Parathyroid adenoma (tissue), 2 donors: Measurements from ENCODE around the gene RSBN1.
"Not testable (repeated sequence)": the region's sequence is repeated elsewhere in the genome, so short reads cannot be mapped to it uniquely, and the experiment has no call there.

Source experiments
- H2AFZ ChIP-seq: fragments of 300-600 bp; sonication (generic); one replicate; pipeline ENCODE4 v1.7.0; 2017; ENCODE audit warnings: antibody characterized with exemption, mild to moderate bottlenecking
- H3K27ac ChIP-seq: fragments of 300-600 bp; sonication (generic); one replicate; pipeline ENCODE4 v1.7.0; 2017
- H3K27me3 ChIP-seq: fragments of 300-600 bp; sonication (generic); one replicate; pipeline ENCODE4 v1.7.0; 2017; ENCODE audit warnings: low read length; ENCODE audit not compliant: control insufficient read depth, insufficient read depth
- H3K36me3 ChIP-seq: fragments of 300-600 bp; sonication (generic); one replicate; pipeline ENCODE4 v1.7.0; 2017; ENCODE audit warnings: low read length; ENCODE audit not compliant: control insufficient read depth, insufficient read depth
- H3K4me1 ChIP-seq: fragments of 300-600 bp; sonication (generic); one replicate; pipeline ENCODE4 v1.7.0; 2017; ENCODE audit warnings: control low read depth
- H3K4me2 ChIP-seq: fragments of 300-600 bp; sonication (generic); one replicate; pipeline ENCODE4 v1.7.0; 2017; ENCODE audit warnings: low read length
- H3K4me3 ChIP-seq: fragments of 300-600 bp; sonication (generic); one replicate; pipeline ENCODE4 v1.7.0; 2017; ENCODE audit warnings: low read depth, low read length
- H3K79me2 ChIP-seq: fragments of 300-600 bp; sonication (generic); one replicate; pipeline ENCODE4 v1.7.0; 2017; ENCODE audit warnings: control low read depth
- H3K9ac ChIP-seq: fragments of 300-600 bp; sonication (generic); one replicate; pipeline ENCODE4 v1.7.0; 2017; ENCODE audit warnings: mild to moderate bottlenecking
- H3K9me3 ChIP-seq: fragments of 300-600 bp; sonication (generic); one replicate; pipeline ENCODE4 v1.7.0; 2017; ENCODE audit warnings: low read length; ENCODE audit not compliant: control insufficient read depth
- TF ChIP-seq, protein P1 (sequence below): fragments of 300-600 bp; sonication (generic); IDR thresholded peaks from one replicate; pipeline ENCODE4 v1.7.0; 2017; ENCODE audit warnings: antibody characterized with exemption, mild to moderate bottlenecking
- donor health status: primary hyperparathyroidism.

Gene RSBN1

DNA sequence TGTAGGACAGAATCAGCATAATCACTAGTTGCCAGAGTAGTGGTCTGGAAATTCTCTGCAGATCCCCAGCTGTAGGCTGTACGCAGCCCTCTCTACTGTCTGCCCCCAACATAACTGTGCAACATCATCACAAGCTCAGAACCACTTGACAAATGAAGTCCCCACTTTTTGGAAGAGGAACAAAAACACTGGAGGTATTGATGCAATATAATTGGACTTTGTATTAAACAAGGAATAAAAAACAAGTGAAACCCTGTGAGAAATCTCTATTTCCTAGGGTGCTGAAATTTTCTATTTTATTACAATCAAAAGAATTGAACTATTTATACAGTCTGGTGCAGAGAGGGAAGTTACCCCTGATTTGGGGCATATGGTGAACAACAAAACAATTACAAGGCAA is 68.2 kb downstream of the RSBN1 start:
- H3K36me3 ChIP-seq: no peaks in the 10 kb centered on the region
- H3K79me2 ChIP-seq: no peaks in the 10 kb centered on the region
- no peaks in the 10 kb centered on the region for H3K4me1 ChIP-seq
- H3K4me3 ChIP-seq: no peak overlapping the region
- H3K9me3 ChIP-seq: no peaks in the 10 kb centered on the region
- H3K9ac ChIP-seq: no peak overlapping the region
- no peaks in the 10 kb centered on the region for H3K27me3 ChIP-seq
- no peak overlapping the region for H3K4me2 ChIP-seq
- no peak overlapping the region for H2AFZ ChIP-seq
- TF ChIP-seq, protein P1, sequence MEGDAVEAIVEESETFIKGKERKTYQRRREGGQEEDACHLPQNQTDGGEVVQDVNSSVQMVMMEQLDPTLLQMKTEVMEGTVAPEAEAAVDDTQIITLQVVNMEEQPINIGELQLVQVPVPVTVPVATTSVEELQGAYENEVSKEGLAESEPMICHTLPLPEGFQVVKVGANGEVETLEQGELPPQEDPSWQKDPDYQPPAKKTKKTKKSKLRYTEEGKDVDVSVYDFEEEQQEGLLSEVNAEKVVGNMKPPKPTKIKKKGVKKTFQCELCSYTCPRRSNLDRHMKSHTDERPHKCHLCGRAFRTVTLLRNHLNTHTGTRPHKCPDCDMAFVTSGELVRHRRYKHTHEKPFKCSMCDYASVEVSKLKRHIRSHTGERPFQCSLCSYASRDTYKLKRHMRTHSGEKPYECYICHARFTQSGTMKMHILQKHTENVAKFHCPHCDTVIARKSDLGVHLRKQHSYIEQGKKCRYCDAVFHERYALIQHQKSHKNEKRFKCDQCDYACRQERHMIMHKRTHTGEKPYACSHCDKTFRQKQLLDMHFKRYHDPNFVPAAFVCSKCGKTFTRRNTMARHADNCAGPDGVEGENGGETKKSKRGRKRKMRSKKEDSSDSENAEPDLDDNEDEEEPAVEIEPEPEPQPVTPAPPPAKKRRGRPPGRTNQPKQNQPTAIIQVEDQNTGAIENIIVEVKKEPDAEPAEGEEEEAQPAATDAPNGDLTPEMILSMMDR: no peak
- H3K27ac ChIP-seq: no peak overlapping the region

DNA sequence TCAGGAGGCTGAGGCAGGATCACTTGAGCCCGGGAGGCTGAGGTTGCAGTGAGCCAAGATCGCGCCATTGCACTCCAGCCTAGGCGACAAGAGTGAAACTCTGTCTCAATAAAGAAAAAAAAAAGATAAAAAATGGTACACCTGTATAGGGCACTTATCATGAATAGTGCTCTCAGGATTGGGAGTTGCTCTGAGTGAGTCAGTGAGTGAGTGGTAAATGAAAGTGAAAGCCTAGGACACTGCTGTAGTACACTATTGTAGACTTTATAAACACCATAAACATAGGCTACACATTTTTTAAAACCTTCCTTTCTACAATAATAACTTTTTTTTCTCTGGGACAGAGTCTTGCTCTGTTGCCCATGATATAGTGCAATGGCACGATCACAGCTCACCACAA is 69.8 kb downstream of the RSBN1 start:
- no peaks in the 10 kb centered on the region for H3K79me2 ChIP-seq
- H3K4me2 ChIP-seq: no peak overlapping the region
- H3K9me3 ChIP-seq: no peaks in the 10 kb centered on the region
- no peaks in the 10 kb centered on the region for H3K27me3 ChIP-seq
- no peaks in the 10 kb centered on the region for H3K4me1 ChIP-seq
- H3K36me3 ChIP-seq: no peaks in the 10 kb centered on the region
- H3K4me3 ChIP-seq: no peak overlapping the region
- no peak overlapping the region for H2AFZ ChIP-seq
- H3K27ac ChIP-seq: no peak overlapping the region
- no peak overlapping the region for H3K9ac ChIP-seq
- TF ChIP-seq, protein P1: no peak

DNA sequence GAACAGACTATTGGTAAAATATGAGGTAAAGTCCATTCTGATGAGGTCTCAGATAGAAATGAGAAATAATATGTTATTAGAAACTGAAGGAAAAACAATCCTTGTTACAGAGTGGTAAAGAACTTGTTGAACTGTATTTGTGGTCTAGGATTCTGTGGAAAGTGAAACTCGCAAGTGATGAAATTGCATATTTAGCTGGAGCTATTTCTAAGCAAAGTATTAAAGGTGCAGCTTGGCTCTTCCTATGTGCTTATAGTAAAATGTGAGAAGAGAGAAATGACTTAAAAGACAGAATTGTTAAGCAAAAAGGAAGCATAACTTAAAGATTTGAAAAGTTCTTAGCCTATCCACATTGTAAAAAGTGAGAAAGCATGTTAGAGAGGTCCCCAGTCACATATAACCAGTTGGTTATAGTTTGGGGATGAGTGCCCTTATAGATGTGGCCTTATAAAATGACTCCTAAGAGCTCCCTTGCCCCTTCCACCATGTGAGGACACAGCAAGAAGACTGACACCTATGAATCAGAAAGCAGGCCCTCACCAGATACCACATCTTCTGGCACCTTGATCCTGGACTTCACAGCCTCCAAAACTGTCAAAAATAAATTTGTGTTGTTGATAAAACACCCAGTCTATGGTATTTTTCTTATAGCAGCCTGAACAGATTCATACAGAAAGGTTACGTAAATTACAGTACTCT is 77.8 kb downstream of the RSBN1 start:
- Histone ChIP-seq H3K4me2 (no peak overlapping the region), H3K9me3 (no peaks in the 10 kb centered on the region), H3K36me3 (no peaks in the 10 kb centered on the region), H3K79me2 (no peaks in the 10 kb centered on the region), H3K4me1 (no peaks in the 10 kb centered on the region), H2AFZ (no peak overlapping the region), H3K27me3 (no peaks in the 10 kb centered on the region), H3K9ac (no peak overlapping the region), H3K4me3 (no peak overlapping the region), H3K27ac (no peak overlapping the region)
- TF ChIP-seq, protein P1: no peak

DNA sequence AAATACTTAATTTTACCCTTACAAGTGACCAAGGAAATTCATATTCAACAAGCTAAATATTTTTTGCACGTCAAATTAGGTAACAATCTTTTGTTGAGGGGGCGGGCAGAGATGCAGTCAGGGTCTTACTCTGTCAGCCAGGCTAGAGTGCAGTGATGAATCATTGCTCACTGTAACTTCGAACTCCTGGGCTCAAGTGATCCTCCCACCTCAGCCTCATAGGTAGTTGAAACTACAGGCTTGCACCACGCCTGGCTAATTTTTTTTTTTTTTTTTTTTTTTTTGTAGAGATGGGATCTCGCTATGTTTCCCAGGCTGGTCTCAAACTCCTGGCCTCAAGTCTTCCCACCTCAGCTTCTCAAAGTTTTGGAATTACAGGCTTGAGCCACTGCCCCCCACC is 79.5 kb downstream of the RSBN1 start:
- H3K9ac ChIP-seq: no peak overlapping the region
- no peaks in the 10 kb centered on the region for H3K4me1 ChIP-seq
- no peaks in the 10 kb centered on the region for H3K79me2 ChIP-seq
- no peak overlapping the region for H3K27ac ChIP-seq
- H3K4me3 ChIP-seq: no peak overlapping the region
- no peaks in the 10 kb centered on the region for H3K9me3 ChIP-seq
- H3K4me2 ChIP-seq: no peak overlapping the region
- H2AFZ ChIP-seq: no peak overlapping the region
- TF ChIP-seq, protein P1: no peak
- H3K36me3 ChIP-seq: no peaks in the 10 kb centered on the region
- H3K27me3 ChIP-seq: no peaks in the 10 kb centered on the region

DNA sequence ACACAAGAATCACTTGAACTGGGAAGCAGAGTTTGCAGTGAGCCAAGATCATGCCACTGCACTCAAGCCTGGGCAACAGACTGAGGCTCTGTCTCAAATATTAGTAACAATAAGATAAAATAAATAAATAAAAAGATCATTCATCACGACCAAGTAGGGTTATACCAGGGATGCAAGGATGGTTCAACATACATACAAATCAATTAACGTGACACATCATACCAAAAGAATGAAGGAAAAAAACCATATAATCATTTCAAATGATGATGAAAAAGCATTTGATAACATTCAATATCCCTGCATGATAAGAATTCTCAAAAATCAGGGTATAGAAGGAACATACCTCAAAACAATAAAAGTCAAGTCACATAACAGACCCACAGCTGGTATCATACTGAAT is 91.3 kb downstream of the RSBN1 start:
- Histone ChIP-seq H3K36me3 (no peaks in the 10 kb centered on the region), H3K27ac (no peak overlapping the region), H3K79me2 (no peaks in the 10 kb centered on the region), H3K4me1 (no peaks in the 10 kb centered on the region), H3K27me3 (no peaks in the 10 kb centered on the region), H3K4me2 (no peak overlapping the region), H2AFZ (no peak overlapping the region), H3K4me3 (no peak overlapping the region), H3K9ac (no peak overlapping the region), H3K9me3 (no peaks in the 10 kb centered on the region)
- TF ChIP-seq, protein P1: no peak

DNA sequence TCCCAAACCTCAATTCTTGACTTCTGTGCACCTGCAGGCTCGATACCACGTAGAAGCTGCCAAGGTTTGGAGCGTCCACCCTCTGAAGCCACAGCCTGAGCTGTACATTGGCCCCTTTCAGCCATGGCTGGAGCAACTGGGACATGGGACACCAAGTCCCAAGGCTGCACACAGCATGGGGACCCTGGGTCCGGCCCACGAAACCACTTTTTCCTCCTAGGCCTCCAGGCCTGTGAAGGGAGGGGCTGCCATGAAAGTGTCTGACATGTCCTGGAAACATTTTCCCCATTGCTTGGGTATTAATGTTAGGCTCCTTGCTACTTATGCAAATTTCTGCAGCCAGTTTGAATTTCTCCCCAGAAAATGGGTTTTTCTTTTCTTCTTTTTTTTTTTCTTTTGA is 93.7 kb downstream of the RSBN1 start:
- not testable (repeated sequence) for H3K4me1 ChIP-seq, H3K9me3 ChIP-seq, H3K4me2 ChIP-seq, H3K27ac ChIP-seq, H3K4me3 ChIP-seq, H3K9ac ChIP-seq, H2AFZ ChIP-seq, H3K79me2 ChIP-seq, H3K36me3 ChIP-seq, H3K27me3 ChIP-seq

DNA sequence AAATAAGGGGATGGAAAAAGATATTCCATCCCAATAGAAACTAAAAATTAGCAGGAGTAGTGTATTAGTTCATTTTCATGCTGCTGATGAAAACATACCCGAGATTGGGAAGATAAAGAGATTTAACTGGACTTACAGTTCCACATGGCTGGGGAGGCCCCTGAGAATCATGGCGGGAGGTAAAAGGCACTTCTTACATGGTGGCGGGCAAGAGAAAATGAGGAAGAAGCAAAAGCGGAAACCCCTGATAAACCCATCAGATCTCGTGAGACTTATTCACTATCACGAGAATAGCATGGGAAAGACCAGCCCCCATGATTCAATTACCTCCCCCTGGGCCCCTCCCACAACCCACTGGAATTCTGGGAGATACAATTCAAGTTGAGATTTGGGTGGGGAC is 94.8 kb downstream of the RSBN1 start:
- not testable (repeated sequence) for H3K36me3 ChIP-seq, H3K27ac ChIP-seq, H3K79me2 ChIP-seq, H3K4me3 ChIP-seq, H3K9me3 ChIP-seq, H2AFZ ChIP-seq, H3K4me1 ChIP-seq, H3K4me2 ChIP-seq, H3K9ac ChIP-seq, H3K27me3 ChIP-seq
